ENCODE measurements around the gene KDM3B.

DNA sequence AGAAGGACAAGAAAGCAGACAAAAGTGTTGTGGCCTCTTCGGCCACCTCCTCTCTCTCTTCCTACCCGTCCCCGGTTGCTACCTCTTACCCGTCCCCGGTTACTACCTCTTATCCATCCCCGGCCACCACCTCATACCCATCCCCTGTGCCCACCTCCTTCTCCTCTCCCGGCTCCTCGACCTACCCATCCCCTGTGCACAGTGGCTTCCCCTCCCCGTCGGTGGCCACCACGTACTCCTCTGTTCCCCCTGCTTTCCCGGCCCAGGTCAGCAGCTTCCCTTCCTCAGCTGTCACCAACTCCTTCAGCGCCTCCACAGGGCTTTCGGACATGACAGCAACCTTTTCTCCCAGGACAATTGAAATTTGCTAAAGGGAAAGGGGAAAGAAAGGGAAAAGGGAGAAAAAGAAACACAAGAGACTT, 115.2 kb downstream of the KDM3B start:
- TF ChIP-seq POLR2A (IDR thresholded peaks at IDR 0.05) = no peak
- TF ChIP-seq, protein P1, sequence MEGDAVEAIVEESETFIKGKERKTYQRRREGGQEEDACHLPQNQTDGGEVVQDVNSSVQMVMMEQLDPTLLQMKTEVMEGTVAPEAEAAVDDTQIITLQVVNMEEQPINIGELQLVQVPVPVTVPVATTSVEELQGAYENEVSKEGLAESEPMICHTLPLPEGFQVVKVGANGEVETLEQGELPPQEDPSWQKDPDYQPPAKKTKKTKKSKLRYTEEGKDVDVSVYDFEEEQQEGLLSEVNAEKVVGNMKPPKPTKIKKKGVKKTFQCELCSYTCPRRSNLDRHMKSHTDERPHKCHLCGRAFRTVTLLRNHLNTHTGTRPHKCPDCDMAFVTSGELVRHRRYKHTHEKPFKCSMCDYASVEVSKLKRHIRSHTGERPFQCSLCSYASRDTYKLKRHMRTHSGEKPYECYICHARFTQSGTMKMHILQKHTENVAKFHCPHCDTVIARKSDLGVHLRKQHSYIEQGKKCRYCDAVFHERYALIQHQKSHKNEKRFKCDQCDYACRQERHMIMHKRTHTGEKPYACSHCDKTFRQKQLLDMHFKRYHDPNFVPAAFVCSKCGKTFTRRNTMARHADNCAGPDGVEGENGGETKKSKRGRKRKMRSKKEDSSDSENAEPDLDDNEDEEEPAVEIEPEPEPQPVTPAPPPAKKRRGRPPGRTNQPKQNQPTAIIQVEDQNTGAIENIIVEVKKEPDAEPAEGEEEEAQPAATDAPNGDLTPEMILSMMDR (IDR thresholded peaks at IDR 0.05) = no peak
